ENCODE results near the gene ZNF611.
"Not testable (repeated sequence)": the region's sequence is repeated elsewhere in the genome, so short reads cannot be mapped to it uniquely, and the experiment has no call there.

ZNF611 gene

GRCh38 chr19:52690369-52691214 is 44.3 kb downstream of the ZNF611 start:
- Histone ChIP-seq H3K23ac (ENCODE audit: low read length) (no peak overlapping the region), H2AK5ac (ENCODE audit: low read length) (peak overlapping the region; percentile 95), H3K4me3 (ENCODE audit: low read depth, low read length) (peak overlapping the region; percentile 84), H3K9ac (ENCODE audit: low read length) (peak overlapping the region; percentile 88), H4K91ac (ENCODE audit: low read depth, low read length) (peak overlapping the region; percentile 81), H3K4ac (ENCODE audit: low read depth, low read length) (peak overlapping the region; percentile 91), H3K27ac (ENCODE audit: low read depth, low read length) (peak overlapping the region; percentile 97), H4K12ac (ENCODE audit: low read depth, low read length) (peak overlapping the region; percentile 85), H4K8ac (ENCODE audit: low read depth, low read length) (peak overlapping the region; percentile 96), H2BK120ac (ENCODE audit: insufficient read depth, low read length, poor library complexity) (peak overlapping the region; percentile 88), H2BK12ac (ENCODE audit: low read length) (peak overlapping the region; percentile 95), H3K14ac (ENCODE audit: low read length) (peak overlapping the region; percentile 96), H3K4me1 (ENCODE audit: control insufficient read depth in 1 of 2, insufficient read depth in 2 of 2, low read length in 2 of 2) (peaks cover 18 to 32% of the 10 kb centered on the region in 2 experiments), H3K18ac (ENCODE audit: low read length) (peak overlapping the region; percentile 90), H3K4me2 (ENCODE audit: low read length) (peak overlapping the region; percentile 79), H2BK5ac (ENCODE audit: low read depth, low read length, poor library complexity) (peak overlapping the region; percentile 90), H3K36me3 (ENCODE audit: control insufficient read depth in 1 of 2, insufficient read depth in 2 of 2, low read length in 2 of 2) (peaks cover 2 to 4% of the 10 kb centered on the region in 2 experiments), H2AFZ (ENCODE audit: insufficient read depth, low read length, poor library complexity) (peak overlapping the region; percentile 91), H3K27me3 (ENCODE audit: insufficient read depth, low read length) (no peaks in the 10 kb centered on the region), H3K9me3 (ENCODE audit: insufficient read depth, low read depth, low read length) (no peaks in the 10 kb centered on the region), H3K79me1 (ENCODE audit: low read length) (peaks cover 38% of the 10 kb centered on the region), H3K79me2 (ENCODE audit: control insufficient read depth, insufficient read depth, low read length, poor library complexity) (peaks cover 22% of the 10 kb centered on the region)
- DNase-seq: peak; percentile 91 to 92
- no CpG with 5 or more reads among the region's 47 CpGs for WGBS (ENCODE audit: extremely low coverage, insufficient coverage, insufficient read length)

GRCh38 chr19:52689843-52690368 is 44.9 kb downstream of the ZNF611 start:
- Histone ChIP-seq H4K8ac (ENCODE audit: low read depth, low read length) (peak overlapping the region; percentile 33), H3K9ac (ENCODE audit: low read length) (peak overlapping the region; percentile 88), H4K12ac (ENCODE audit: low read depth, low read length) (peak overlapping the region; percentile 2), H2AK5ac (ENCODE audit: low read length) (peak overlapping the region; percentile 31), H3K14ac (ENCODE audit: low read length) (peak overlapping the region; percentile 54), H3K4me1 (ENCODE audit: control insufficient read depth in 1 of 2, insufficient read depth in 2 of 2, low read length in 2 of 2) (peaks cover 18 to 32% of the 10 kb centered on the region in 2 experiments), H3K79me1 (ENCODE audit: low read length) (peaks cover 33% of the 10 kb centered on the region), H3K4me3 (ENCODE audit: low read depth, low read length) (peak overlapping the region; percentile 84), H3K27me3 (ENCODE audit: insufficient read depth, low read length) (no peaks in the 10 kb centered on the region), H2AFZ (ENCODE audit: insufficient read depth, low read length, poor library complexity) (peak overlapping the region; percentile 15), H2BK12ac (ENCODE audit: low read length) (no peak overlapping the region), H2BK5ac (ENCODE audit: low read depth, low read length, poor library complexity) (peak overlapping the region; percentile 51), H3K27ac (ENCODE audit: low read depth, low read length) (peak overlapping the region; percentile 92), H3K4me2 (ENCODE audit: low read length) (peak overlapping the region; percentile 79), H3K9me3 (ENCODE audit: insufficient read depth, low read depth, low read length) (no peaks in the 10 kb centered on the region), H3K79me2 (ENCODE audit: control insufficient read depth, insufficient read depth, low read length, poor library complexity) (peaks cover 26% of the 10 kb centered on the region), H4K91ac (ENCODE audit: low read depth, low read length) (peak overlapping the region; percentile 64), H3K4ac (ENCODE audit: low read depth, low read length) (peak overlapping the region; percentile 23), H2BK120ac (ENCODE audit: insufficient read depth, low read length, poor library complexity) (peak overlapping the region; percentile 12), H3K18ac (ENCODE audit: low read length) (peak overlapping the region; percentile 83), H3K36me3 (ENCODE audit: control insufficient read depth in 1 of 2, insufficient read depth in 2 of 2, low read length in 2 of 2) (peaks cover 4 to 6% of the 10 kb centered on the region in 2 experiments), H3K23ac (ENCODE audit: low read length) (no peak overlapping the region)
- DNase-seq: no peak
- WGBS (ENCODE audit: extremely low coverage, insufficient coverage, insufficient read length): no CpG with 5 or more reads among the region's 32 CpGs

GRCh38 chr19:52688925-52689796 is 45.7 kb downstream of the ZNF611 start:
- H2AK5ac ChIP-seq (ENCODE audit: low read length); H4K12ac ChIP-seq (ENCODE audit: low read depth, low read length); H3K36me3 ChIP-seq (ENCODE audit: control insufficient read depth in 1 of 2, insufficient read depth in 2 of 2, low read length in 2 of 2); H2BK12ac ChIP-seq (ENCODE audit: low read length); DNase-seq; H2AFZ ChIP-seq (ENCODE audit: insufficient read depth, low read length, poor library complexity); H3K23ac ChIP-seq (ENCODE audit: low read length); H3K9ac ChIP-seq (ENCODE audit: low read length); H4K8ac ChIP-seq (ENCODE audit: low read depth, low read length); H3K9me3 ChIP-seq (ENCODE audit: insufficient read depth, low read depth, low read length); H3K27me3 ChIP-seq (ENCODE audit: insufficient read depth, low read length); H3K18ac ChIP-seq (ENCODE audit: low read length): not testable (repeated sequence)
- Histone ChIP-seq H3K79me2 (ENCODE audit: control insufficient read depth, insufficient read depth, low read length, poor library complexity) (peaks cover 31% of the 10 kb centered on the region), H3K79me1 (ENCODE audit: low read length) (peaks cover 29% of the 10 kb centered on the region), H2BK120ac (ENCODE audit: insufficient read depth, low read length, poor library complexity) (peak overlapping the region; percentile 12), H3K4me2 (ENCODE audit: low read length) (peak overlapping the region; percentile 79), H3K4me3 (ENCODE audit: low read depth, low read length) (peak overlapping the region; percentile 84), H4K91ac (ENCODE audit: low read depth, low read length) (peak overlapping the region; percentile 64), H3K27ac (ENCODE audit: low read depth, low read length) (peak overlapping the region; percentile 92), H3K14ac (ENCODE audit: low read length) (peak overlapping the region; percentile 54), H3K4me1 (ENCODE audit: control insufficient read depth in 1 of 2, insufficient read depth in 2 of 2, low read length in 2 of 2) (peaks cover 17 to 32% of the 10 kb centered on the region in 2 experiments), H2BK5ac (ENCODE audit: low read depth, low read length, poor library complexity) (peak overlapping the region; percentile 51), H3K4ac (ENCODE audit: low read depth, low read length) (peak overlapping the region; percentile 82)
- WGBS (ENCODE audit: extremely low coverage, insufficient coverage, insufficient read length): 100% methylated on average over 1 of the region's 6 CpGs

GRCh38 chr19:52688335-52688734 is 46.5 kb downstream of the ZNF611 start:
- H3K79me2 ChIP-seq (ENCODE audit: control insufficient read depth, insufficient read depth, low read length, poor library complexity): peaks cover 36% of the 10 kb centered on the region
- H3K18ac ChIP-seq (ENCODE audit: low read length): no peak overlapping the region
- H3K9me3 ChIP-seq (ENCODE audit: insufficient read depth, low read depth, low read length): no peaks in the 10 kb centered on the region
- H3K4me1 ChIP-seq (ENCODE audit: control insufficient read depth in 1 of 2, insufficient read depth in 2 of 2, low read length in 2 of 2): peaks cover 15 to 30% of the 10 kb centered on the region in 2 experiments
- H2BK12ac ChIP-seq (ENCODE audit: low read length): no peak overlapping the region
- H3K4ac ChIP-seq (ENCODE audit: low read depth, low read length): peak overlapping the region; percentile 84
- no peak overlapping the region for H4K91ac ChIP-seq (ENCODE audit: low read depth, low read length)
- H2AFZ ChIP-seq (ENCODE audit: insufficient read depth, low read length, poor library complexity): no peak overlapping the region
- no peak overlapping the region for H3K14ac ChIP-seq (ENCODE audit: low read length)
- H3K4me3 ChIP-seq (ENCODE audit: low read depth, low read length): no peak overlapping the region
- H3K27me3 ChIP-seq (ENCODE audit: insufficient read depth, low read length): no peaks in the 10 kb centered on the region
- no peak overlapping the region for H4K8ac ChIP-seq (ENCODE audit: low read depth, low read length)
- no peak overlapping the region for H2BK120ac ChIP-seq (ENCODE audit: insufficient read depth, low read length, poor library complexity)
- H2AK5ac ChIP-seq (ENCODE audit: low read length): no peak overlapping the region
- H4K12ac ChIP-seq (ENCODE audit: low read depth, low read length): no peak overlapping the region
- no peak overlapping the region for H2BK5ac ChIP-seq (ENCODE audit: low read depth, low read length, poor library complexity)
- no CpG with 5 or more reads among the region's 2 CpGs for WGBS (ENCODE audit: extremely low coverage, insufficient coverage, insufficient read length)
- H3K27ac ChIP-seq (ENCODE audit: low read depth, low read length): peak overlapping the region; percentile 26
- H3K36me3 ChIP-seq (ENCODE audit: control insufficient read depth in 1 of 2, insufficient read depth in 2 of 2, low read length in 2 of 2): peaks cover 14% of the 10 kb centered on the region in 2 experiments
- DNase-seq: no peak
- H3K23ac ChIP-seq (ENCODE audit: low read length): no peak overlapping the region
- H3K4me2 ChIP-seq (ENCODE audit: low read length): peak overlapping the region; percentile 79
- H3K9ac ChIP-seq (ENCODE audit: low read length): no peak overlapping the region
- peaks cover 29% of the 10 kb centered on the region for H3K79me1 ChIP-seq (ENCODE audit: low read length)

All from trophoblast cell (in vitro differentiated cells and primary cell).